ENCODE data around the gene UNC80. TPM values are rescaled to one million over a fixed set of nuclear protein-coding genes. Genes with fewer than 3 reads are reported as not detected.

UNC80 gene
- total and polyA plus RNA-seq, 2 of the 4 experiments (the other 2 are of a cell fraction) = not detected

DNA sequence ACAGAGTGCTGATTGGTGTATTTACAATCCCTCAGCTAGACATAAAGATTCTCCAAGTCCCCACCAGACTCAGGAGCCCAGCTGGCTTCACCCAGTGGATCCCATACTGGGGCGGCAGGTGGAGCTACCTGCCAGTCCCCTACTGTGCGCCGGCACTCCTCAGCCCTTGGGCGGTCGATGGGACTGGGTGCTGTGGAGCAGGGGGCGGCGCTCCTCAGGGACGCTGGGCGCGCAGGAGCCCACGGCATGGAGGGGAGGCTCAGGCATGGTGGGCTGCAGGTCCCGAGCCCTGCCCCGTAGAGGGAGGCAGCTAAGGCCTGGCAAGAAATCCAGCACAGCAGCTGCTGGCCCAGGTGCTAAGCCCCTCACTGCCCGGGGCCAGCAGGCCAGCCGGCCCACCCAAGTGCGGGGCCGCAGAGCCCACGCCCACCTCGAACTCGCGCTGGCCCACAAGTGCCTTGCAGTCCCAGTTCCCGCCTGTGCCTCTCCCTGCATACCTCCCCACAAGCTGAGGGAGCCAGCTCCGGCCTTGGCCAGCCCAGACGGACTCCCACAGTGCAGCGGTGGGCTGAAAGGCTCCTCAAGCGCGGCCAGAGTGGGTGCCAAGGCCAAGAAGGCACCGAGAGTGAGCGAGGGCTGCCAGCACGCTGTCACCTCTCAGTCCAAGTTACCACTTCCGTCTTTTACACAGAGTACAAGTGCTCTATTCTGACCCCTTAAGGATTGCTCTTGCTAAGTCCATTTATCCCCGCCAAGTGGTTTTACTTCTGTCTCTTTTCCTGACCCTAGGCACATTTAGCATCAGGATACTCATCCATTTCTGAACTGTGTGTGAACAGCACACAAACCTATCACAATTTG is 229.1 kb downstream of the UNC80 start:
- Histone ChIP-seq H3K4ac (ENCODE audit: low read depth, low read length) (no peak overlapping the region), H3K27me3 (ENCODE audit: control insufficient read depth, insufficient read depth, low read length) (no peaks in the 10 kb centered on the region), H3K36me3 (ENCODE audit: control insufficient read depth, insufficient read depth, low read length) (peaks cover 1% of the 10 kb centered on the region; the same call in 1 of the 2 replicates), H3K9me1 (ENCODE audit: insufficient read depth, low read length) (no peaks in the 10 kb centered on the region), H3K79me1 (ENCODE audit: low read depth in 1 of 2, low read length in 2 of 2) (peaks cover 1 to 14% of the 10 kb centered on the region in 2 experiments; a peak in 2 of 4 replicates), H3K4me2 (ENCODE audit: low read depth, low read length) (no peak overlapping the region), H2AFZ (replicated peaks; ENCODE audit: low read length, poor library complexity) (no peak overlapping the region), H2BK20ac (ENCODE audit: low read depth, low read length) (no peak overlapping the region), H3K27ac (ENCODE audit: insufficient read depth, low read length) (no peak overlapping the region), H2AK9ac (replicated peaks; ENCODE audit: low read depth, low read length, poor library complexity) (no peak overlapping the region), H2BK15ac (ENCODE audit: low read depth, low read length) (no peak overlapping the region), H4K5ac (ENCODE audit: low read depth, low read length) (no peak overlapping the region), H3K9ac (ENCODE audit: low read depth, low read length) (no peak overlapping the region), H2AK5ac (ENCODE audit: low read depth, low read length) (no peak overlapping the region), H2BK120ac (ENCODE audit: low read depth, low read length) (no peak overlapping the region), H3K56ac (ENCODE audit: extremely low read depth, insufficient read depth, low read length) (no peak overlapping the region), H3K18ac (ENCODE audit: low read depth, low read length) (no peak overlapping the region), H3K9me3 (ENCODE audit: control insufficient read depth, insufficient read depth, low read length) (no peaks in the 10 kb centered on the region), H4K91ac (ENCODE audit: insufficient read depth, low read depth, low read length) (no peak overlapping the region), H3K23ac (ENCODE audit: low read depth, low read length) (no peak overlapping the region), H2BK5ac (ENCODE audit: low read depth, low read length, poor library complexity, severe bottlenecking) (no peak overlapping the region), H3K14ac (replicated peaks; ENCODE audit: low read depth, low read length) (no peak overlapping the region), H3K4me1 (ENCODE audit: control insufficient read depth, insufficient read depth, low read length) (peaks cover 5% of the 10 kb centered on the region), H3K4me3 (ENCODE audit: insufficient read depth, low read depth, low read length) (no peak overlapping the region), H4K8ac (ENCODE audit: low read depth in 2 of 2, low read length in 2 of 2) (peak overlapping the region in 1 of 2 experiments; percentile 90; a peak in 1 of 4 replicates), H4K20me1 (ENCODE audit: insufficient read depth, low read length) (peaks cover 3% of the 10 kb centered on the region; the same call in 1 of the 2 replicates)
- no TSS peak for BruUV-seq (replicated peaks)
- ChIA-PET CTCF (no interaction called here), POLR2A (ENCODE audit: unreplicated experiment) (no interaction called here)
- DNase-seq (no peak), ATAC-seq (ENCODE audit: low read depth) (no peak)
- WGBS, 2 experiments (ENCODE audit: extremely low coverage in 2 of 2, insufficient read length in 1 of 2) = 95% methylated on average over 12 of the region's 32 CpGs; no CpG with 5 or more reads in 1 of the 2 experiments
- TF ChIP-seq, protein P1, sequence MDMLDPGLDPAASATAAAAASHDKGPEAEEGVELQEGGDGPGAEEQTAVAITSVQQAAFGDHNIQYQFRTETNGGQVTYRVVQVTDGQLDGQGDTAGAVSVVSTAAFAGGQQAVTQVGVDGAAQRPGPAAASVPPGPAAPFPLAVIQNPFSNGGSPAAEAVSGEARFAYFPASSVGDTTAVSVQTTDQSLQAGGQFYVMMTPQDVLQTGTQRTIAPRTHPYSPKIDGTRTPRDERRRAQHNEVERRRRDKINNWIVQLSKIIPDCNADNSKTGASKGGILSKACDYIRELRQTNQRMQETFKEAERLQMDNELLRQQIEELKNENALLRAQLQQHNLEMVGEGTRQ (IDR thresholded peaks at IDR 0.05; ENCODE audit: low read depth, low read length) = no peak
- TF ChIP-seq POLR2A (IDR thresholded peaks at IDR 0.05; ENCODE audit: low read depth, low read length) (no peak), BHLHE40 (IDR thresholded peaks at IDR 0.05; ENCODE audit: low read depth, low read length) (no peak), MAZ (IDR thresholded peaks at IDR 0.05; ENCODE audit: borderline replicate concordance, low read depth, low read length) (no peak), MAFK (IDR thresholded peaks at IDR 0.05; ENCODE audit: low read depth, low read length) (no peak)
- intact Hi-C loops (cut with micrococcal nuclease) = no loop called here
- dilution Hi-C loops (cut with HindIII; ENCODE audit: low sequenced_read_pairs, unreplicated experiment) = no loop called here
- in situ Hi-C loops (cut with MboI; ENCODE audit: low sequenced_read_pairs) = no loop called here

All from IMR-90 (cell line).